Epithelial cell of proximal tubule (primary cell): ENCODE results near the gene CAMKK2. TPM values are rescaled to one million over a fixed set of nuclear protein-coding genes. Genes with fewer than 3 reads are reported as not detected.

Experiments
- DNase-seq: peaks from one replicate; pipeline ENCODE4 v3.0.0-alpha.2; 2011; ENCODE audit warnings: low read depth
- H3K4me3 ChIP-seq: 2 replicates; pipeline ENCODE4 v1.5.1; 2011; ENCODE audit warnings: low read depth, mild to moderate bottlenecking, low read length
- total RNA-seq: library from RNA; depleted of rRNA; stranded (reverse); fragments of >200 nt; gene quantifications from 2 replicates; pipeline ENCODE4 v1.2.3, GENCODE V29; 2015
- TF ChIP-seq, protein P1 (sequence below): conservative IDR thresholded peaks from 2 replicates; pipeline ENCODE4 v1.5.1; 2012; ENCODE audit warnings: low read depth, mild to moderate bottlenecking, low read length

The CAMKK2 gene
- total RNA-seq, 1 donor from 2014 or later, result 23.2 TPM

DNA sequence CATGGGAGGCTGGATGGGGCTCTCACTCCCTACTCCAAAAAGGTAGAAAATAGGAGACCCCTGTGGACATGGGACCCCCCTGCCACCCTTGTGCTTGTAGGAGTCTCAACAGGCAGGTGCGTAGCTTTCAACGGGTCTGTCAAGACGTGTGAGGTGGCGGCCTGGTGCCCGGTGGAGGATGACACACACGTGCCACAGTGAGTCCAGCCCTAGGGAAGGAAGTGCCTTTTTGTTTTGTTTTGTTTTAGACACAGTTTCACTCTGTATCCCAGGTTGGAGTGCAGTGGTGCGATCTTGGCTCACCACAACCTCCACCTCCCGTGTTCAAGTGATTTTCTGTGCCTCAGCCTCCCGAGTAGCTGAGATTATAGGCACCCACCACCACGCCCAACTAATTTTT lies 73.7 kb downstream of the CAMKK2 start:
- no peak for DNase-seq
- TF ChIP-seq, protein P1, sequence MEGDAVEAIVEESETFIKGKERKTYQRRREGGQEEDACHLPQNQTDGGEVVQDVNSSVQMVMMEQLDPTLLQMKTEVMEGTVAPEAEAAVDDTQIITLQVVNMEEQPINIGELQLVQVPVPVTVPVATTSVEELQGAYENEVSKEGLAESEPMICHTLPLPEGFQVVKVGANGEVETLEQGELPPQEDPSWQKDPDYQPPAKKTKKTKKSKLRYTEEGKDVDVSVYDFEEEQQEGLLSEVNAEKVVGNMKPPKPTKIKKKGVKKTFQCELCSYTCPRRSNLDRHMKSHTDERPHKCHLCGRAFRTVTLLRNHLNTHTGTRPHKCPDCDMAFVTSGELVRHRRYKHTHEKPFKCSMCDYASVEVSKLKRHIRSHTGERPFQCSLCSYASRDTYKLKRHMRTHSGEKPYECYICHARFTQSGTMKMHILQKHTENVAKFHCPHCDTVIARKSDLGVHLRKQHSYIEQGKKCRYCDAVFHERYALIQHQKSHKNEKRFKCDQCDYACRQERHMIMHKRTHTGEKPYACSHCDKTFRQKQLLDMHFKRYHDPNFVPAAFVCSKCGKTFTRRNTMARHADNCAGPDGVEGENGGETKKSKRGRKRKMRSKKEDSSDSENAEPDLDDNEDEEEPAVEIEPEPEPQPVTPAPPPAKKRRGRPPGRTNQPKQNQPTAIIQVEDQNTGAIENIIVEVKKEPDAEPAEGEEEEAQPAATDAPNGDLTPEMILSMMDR, result no peak
- no peak overlapping the region for H3K4me3 ChIP-seq

DNA sequence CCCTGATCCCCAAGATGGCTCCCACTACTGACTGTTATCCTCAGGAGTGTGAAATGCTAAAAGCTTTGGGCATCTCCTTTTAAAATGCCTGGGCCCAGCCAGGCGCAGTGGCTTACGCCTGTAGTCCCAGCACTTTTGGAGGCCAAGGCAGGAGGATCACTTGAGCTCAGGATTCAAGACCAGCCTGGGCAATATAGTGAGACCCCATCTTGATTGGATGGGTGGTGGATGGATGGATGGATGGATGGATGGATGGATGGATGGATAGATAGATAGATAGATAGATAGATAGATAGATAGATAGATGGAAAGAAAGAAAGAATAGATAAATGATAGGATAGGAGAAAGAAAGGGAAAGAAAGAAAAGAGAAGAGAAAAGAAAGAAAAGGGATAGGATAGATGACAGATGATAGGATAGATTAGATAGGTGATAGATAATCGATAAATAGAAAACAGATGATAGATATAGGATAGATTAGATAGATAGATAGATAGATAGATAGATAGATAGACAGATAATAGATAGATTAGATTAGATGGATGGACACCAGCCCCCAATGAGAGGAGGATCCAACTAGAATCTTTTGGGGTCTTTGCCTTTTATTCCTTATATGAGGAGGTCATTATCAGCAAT lies 77.0 kb downstream of the CAMKK2 start:
- DNase-seq, result no peak
- TF ChIP-seq, protein P1, result no peak
- H3K4me3 ChIP-seq, result no peak overlapping the region

DNA sequence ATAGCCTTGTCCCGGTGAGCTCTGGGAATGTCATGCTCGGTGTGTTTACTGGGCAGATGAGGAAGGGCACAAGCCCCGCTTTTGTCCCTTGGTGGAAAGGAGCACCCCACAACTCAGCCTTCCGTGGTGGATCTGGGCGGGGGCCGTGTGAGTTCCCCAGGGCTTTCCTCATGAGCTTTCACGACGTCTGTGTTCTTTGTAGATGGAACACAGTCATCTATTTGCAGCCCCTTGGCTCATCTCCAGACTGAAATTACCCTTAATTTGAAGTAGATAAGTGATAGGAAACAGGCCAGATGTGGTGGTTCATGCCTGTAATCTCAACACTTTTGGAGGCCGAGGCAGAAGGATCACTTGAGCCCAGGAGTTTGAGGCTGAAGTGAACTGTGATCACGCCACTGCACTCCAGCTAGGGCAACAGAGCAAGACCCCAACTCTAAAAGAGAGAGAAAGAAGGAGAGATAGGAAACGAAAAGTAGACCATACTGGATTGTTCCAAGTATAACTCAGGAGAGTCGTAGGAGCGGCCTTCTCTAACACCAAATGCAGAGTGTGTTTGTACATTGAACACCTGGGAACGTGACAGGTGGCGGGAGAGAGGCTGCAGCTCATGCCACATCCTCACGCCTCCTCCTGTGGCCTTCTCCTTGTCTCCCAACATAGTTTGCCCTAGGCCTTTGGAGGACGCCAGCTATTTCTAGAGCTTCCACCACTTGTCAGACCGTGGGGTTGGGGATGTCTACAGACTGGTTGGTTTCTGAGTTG lies 77.7 kb downstream of the CAMKK2 start:
- TF ChIP-seq, protein P1, result no peak
- no peak for DNase-seq

DNA sequence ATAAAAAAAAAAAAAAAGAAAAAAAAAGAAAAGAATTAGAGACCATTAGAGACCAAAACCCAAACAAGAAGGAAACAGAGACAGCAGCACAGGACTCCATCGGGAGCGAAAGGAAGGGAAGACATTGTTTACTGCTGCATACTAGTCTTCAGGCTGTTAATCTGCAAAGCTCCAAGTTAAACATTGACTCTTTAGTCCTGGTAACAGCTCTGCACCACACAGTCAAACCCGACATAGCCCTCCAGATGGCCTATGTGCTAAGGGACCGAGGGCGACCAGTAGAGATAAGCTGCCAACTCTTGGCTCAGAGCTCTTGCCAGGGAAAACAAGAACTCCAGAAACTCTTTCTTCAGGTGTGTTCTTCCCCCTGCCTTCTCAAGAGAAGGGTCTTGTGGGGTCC lies 78.7 kb downstream of the CAMKK2 start:
- no peak overlapping the region for H3K4me3 ChIP-seq
- DNase-seq, result no peak
- TF ChIP-seq, protein P1, result no peak

More for the DNA sequence above, 77.7 kb downstream of the CAMKK2 start:
- H3K4me3 ChIP-seq, result no peak overlapping the region

DNA sequence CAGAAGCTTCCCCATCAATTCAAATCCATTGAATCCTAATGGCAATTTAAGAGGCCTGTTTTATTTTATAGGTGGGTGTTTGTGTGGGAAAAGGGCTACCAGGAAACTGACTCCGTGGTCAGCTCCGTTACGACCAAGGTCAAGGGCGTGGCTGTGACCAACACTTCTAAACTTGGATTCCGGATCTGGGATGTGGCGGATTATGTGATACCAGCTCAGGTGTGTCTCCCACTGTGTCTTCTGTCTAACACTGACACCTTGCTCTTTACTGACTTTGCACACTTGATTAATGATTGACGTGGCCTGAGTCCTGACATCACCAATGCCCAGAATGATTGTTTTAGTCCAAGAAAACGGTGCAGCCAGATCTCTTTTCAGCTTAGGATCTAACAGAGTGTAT lies 79.4 kb downstream of the CAMKK2 start:
- DNase-seq, result no peak
- TF ChIP-seq, protein P1, result no peak
- H3K4me3 ChIP-seq, result no peak overlapping the region

DNA sequence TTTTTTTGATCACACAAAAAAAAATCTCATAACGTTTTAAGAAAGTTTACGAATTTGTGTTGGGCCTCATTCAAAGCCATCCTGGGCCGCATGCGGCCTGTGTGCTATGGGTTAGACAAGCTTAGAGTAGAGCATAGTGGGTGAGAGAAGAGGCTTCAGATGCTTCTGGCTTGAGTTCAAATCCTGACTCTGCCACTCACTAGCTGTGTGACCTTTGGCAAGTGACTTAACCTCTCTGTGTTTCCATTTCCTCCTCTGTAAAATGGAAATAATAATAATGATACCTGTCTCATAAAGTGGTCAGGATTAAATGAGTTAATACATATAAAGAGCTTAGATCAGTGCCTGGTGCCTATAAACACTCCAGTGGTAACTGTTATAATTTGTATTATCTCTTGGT lies 80.4 kb downstream of the CAMKK2 start:
- DNase-seq, result no peak
- TF ChIP-seq, protein P1, result no peak
- no peak overlapping the region for H3K4me3 ChIP-seq
